Neural crest cell (in vitro differentiated cells): Measurements from ENCODE around the gene GCSAM. TPM values are rescaled to one million over a fixed set of nuclear protein-coding genes. Genes with fewer than 3 reads are reported as not detected.

Experiments
- DNase-seq: peaks from one replicate; pipeline ENCODE4 v3.0.0; 2021; ENCODE audit warnings: low read depth, mixed read lengths, low spot score
- H3K27ac Mint-ChIP-seq: one replicate; pipeline ENCODE4 v1.8.0; 2021; ENCODE audit warnings: mild to moderate bottlenecking, mixed read lengths; ENCODE audit not compliant: unreplicated experiment
- H3K27me3 Mint-ChIP-seq: 2 replicates; pipeline ENCODE4 v1.8.0; 2021; ENCODE audit warnings: low read depth, mild to moderate bottlenecking, mixed read lengths
- H3K36me3 Mint-ChIP-seq: 2 replicates; pipeline ENCODE4 v1.8.0; 2021; ENCODE audit warnings: low read depth, mild to moderate bottlenecking, mixed read lengths
- H3K4me1 Mint-ChIP-seq: 2 replicates; pipeline ENCODE4 v1.8.0; 2021; ENCODE audit warnings: mixed read lengths
- H3K4me3 Mint-ChIP-seq: one replicate; pipeline ENCODE4 v1.8.0; 2021; ENCODE audit warnings: mild to moderate bottlenecking, mixed read lengths
- H3K9me3 Mint-ChIP-seq: 2 replicates; pipeline ENCODE4 v1.8.0; 2021; ENCODE audit warnings: mixed read lengths
- CTCF ChIP-seq: fragments of 200-600 bp; sonication (generic); conservative IDR thresholded peaks from 2 replicates; pipeline ENCODE4 v1.5.0; 2021; ENCODE audit warnings: antibody characterized with exemption, mild to moderate bottlenecking
- total RNA-seq: library from RNA; stranded (reverse); gene quantifications from 2 replicates; pipeline ENCODE4 v1.2.1, GENCODE V29; 2021

Gene GCSAM
- total RNA-seq, 1 donor from 2014 or later: not detected

GRCh38 chr3:112138219-112138969, 5.3 kb upstream of the GCSAM start:
- Mint-ChIP-seq H3K36me3 (peaks cover 3% of the 10 kb centered on the region), H3K27me3 (no peaks in the 10 kb centered on the region), H3K4me1 (peaks cover 32% of the 10 kb centered on the region), H3K27ac (no peak overlapping the region), H3K4me3 (no peak overlapping the region), H3K9me3 (peaks cover 3% of the 10 kb centered on the region)
- no peak for TF ChIP-seq CTCF
- no peak for DNase-seq

GRCh38 chr3:112137781-112138180, 4.7 kb upstream of the GCSAM start:
- Mint-ChIP-seq H3K27ac (no peak overlapping the region), H3K4me1 (peaks cover 32% of the 10 kb centered on the region), H3K9me3 (no peaks in the 10 kb centered on the region), H3K27me3 (no peaks in the 10 kb centered on the region), H3K4me3 (no peak overlapping the region), H3K36me3 (no peaks in the 10 kb centered on the region)
- no peak for TF ChIP-seq CTCF
- no peak for DNase-seq

GRCh38 chr3:112136959-112137693, 4.1 kb upstream of the GCSAM start:
- peak; percentile 75 for TF ChIP-seq CTCF
- peak; percentile 50 for DNase-seq
- Mint-ChIP-seq H3K4me3 (peak overlapping the region; percentile 12), H3K9me3 (no peaks in the 10 kb centered on the region), H3K36me3 (no peaks in the 10 kb centered on the region), H3K27me3 (no peaks in the 10 kb centered on the region), H3K27ac (peak overlapping the region; percentile 75), H3K4me1 (peaks cover 32% of the 10 kb centered on the region)

GRCh38 chr3:112136046-112136445, 3.0 kb upstream of the GCSAM start:
- Mint-ChIP-seq H3K4me3 (no peak overlapping the region), H3K4me1 (peaks cover 28% of the 10 kb centered on the region), H3K36me3 (no peaks in the 10 kb centered on the region), H3K9me3 (no peaks in the 10 kb centered on the region), H3K27ac (no peak overlapping the region), H3K27me3 (no peaks in the 10 kb centered on the region)
- TF ChIP-seq CTCF: no peak
- DNase-seq: no peak

DNA sequence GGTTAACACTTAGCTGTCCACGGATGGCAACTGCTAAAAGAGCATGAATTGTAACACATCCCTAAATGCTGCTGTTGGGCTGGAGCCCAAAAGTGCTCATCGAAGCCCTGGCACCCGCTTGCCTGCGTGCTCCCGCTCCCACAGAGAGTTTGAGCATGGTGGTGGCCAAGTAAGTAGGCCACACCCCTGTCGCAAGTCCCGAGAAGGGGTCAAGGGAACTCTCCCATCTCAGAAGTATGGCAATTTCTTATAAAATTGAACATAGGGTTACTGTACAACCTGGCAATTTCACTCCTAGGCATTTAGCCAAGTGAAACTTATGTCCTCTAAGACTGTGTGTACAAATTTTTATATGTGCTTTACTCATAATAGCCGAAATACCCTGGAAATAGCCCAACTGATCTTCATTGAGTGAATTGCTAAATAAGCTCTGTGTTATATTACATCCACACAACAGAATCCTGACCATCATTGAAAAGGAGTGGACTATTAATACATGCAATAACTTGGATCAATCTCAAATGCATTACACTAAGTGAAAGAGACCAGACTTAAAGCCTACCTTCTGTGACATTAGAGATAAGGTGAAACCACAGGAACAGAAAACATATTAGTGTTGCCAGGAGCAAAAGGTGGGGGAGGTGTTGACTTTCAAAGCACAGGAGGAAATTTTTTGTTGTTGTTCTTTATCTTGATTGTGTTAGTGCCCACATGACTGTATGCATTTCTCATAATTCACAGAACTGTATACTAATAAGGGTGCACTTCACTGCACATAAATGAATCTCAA, 1.5 kb upstream of the GCSAM start:
- H3K9me3 Mint-ChIP-seq: no peaks in the 10 kb centered on the region
- no peak for DNase-seq
- no peak overlapping the region for H3K27ac Mint-ChIP-seq
- no peak overlapping the region for H3K4me3 Mint-ChIP-seq
- H3K4me1 Mint-ChIP-seq: peaks cover 30% of the 10 kb centered on the region
- TF ChIP-seq CTCF: no peak
- H3K27me3 Mint-ChIP-seq: no peaks in the 10 kb centered on the region
- H3K36me3 Mint-ChIP-seq: peaks cover 5% of the 10 kb centered on the region
